ENCODE results near the gene CALML5. TPM values are rescaled to one million over a fixed set of nuclear protein-coding genes. Genes with fewer than 3 reads are reported as not detected.
A peak's percentile ranks its signal among the peaks of the same experiment; 100 is the strongest.

The CALML5 gene
- total RNA-seq, 3 donors from 2014 or later, result not detected

DNA sequence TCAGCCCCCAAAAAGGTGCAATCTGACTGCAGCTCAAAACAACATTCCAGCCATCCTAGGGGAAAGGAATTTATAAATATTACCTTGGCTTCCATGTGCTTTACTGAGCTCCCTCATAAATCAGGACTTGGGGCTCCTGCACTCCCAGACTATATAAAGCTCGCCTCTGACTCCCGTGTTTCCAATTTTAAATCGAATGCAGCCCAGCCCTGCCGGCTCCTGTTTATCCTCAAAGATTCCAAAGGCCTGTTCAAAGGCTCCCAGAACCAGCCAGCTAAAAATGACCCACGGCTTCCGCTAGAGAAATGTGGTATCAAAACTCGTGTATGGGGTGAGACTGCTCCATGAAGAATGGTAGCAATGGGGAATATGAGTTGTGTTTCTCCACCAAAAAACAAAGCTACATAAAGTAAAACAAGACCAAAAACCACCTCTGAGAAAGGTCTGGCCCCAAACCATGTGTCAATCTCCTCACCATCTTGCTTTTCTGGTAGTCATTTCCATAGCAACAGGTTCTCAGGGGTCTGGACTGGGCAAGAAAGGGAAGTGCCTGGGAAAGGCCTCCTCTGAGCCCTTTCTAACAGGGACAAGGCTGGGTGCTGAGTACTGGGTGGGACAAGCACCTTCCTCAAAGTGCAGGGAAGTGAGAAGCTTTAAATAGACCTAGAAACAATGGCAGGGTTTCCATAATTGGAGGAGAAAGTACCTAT is 30.5 kb upstream of the CALML5 start:
- H3K9me3 ChIP-seq, result no peaks in the 10 kb centered on the region
- no peaks in the 10 kb centered on the region for H3K36me3 ChIP-seq (ENCODE audit: low read depth)
- intact Hi-C loops (cut with DNase I, micrococcal nuclease), result no loop called here
- no peaks in the 10 kb centered on the region for H3K4me1 ChIP-seq (ENCODE audit: low read depth)
- peak in 1 of 3 donors; percentile 10 for DNase-seq
- no peak overlapping the region for H3K4me3 ChIP-seq
- TF ChIP-seq, protein P1, sequence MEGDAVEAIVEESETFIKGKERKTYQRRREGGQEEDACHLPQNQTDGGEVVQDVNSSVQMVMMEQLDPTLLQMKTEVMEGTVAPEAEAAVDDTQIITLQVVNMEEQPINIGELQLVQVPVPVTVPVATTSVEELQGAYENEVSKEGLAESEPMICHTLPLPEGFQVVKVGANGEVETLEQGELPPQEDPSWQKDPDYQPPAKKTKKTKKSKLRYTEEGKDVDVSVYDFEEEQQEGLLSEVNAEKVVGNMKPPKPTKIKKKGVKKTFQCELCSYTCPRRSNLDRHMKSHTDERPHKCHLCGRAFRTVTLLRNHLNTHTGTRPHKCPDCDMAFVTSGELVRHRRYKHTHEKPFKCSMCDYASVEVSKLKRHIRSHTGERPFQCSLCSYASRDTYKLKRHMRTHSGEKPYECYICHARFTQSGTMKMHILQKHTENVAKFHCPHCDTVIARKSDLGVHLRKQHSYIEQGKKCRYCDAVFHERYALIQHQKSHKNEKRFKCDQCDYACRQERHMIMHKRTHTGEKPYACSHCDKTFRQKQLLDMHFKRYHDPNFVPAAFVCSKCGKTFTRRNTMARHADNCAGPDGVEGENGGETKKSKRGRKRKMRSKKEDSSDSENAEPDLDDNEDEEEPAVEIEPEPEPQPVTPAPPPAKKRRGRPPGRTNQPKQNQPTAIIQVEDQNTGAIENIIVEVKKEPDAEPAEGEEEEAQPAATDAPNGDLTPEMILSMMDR (IDR thresholded peaks at IDR 0.05), result no peak
- ATAC-seq, result no peak

DNA sequence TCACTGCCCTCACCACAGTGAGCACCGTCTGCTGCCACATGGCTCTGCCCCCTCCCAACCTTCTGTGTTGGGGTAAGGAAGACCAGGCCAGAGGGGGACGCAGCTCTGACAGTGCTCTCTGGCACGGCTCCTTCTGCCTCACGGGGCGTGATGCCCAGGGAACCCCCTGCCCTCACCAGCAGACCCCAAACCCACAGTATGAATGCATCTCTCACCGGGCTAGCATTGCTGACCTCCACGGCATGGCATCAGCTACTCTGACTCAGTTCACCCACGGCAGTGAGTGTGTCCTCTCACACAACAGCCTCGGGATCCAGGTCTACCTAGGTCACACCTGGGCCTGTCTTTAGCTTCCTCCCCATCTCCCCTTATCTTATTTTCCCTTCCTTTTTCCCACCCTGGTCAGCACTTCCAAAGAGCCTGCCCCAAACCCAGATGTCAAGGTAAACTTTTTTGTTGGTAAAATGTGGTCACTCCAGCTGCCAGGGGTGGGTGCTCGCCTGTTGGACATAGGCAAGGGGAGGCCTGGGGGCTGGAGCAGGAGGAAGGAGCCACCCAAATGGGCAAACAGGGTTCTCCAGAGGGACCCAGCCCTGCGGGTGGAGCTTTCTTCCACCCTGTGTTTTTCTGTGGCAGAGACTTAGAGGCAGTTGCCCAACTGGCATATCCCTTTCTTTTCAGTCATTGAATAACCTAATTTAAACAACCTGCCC is 29.8 kb upstream of the CALML5 start:
- DNase-seq (peak in 1 of 3 donors; percentile 22), ATAC-seq (no peak)
- no peaks in the 10 kb centered on the region for H3K4me1 ChIP-seq (ENCODE audit: low read depth)
- H3K36me3 ChIP-seq (ENCODE audit: low read depth), result no peaks in the 10 kb centered on the region
- intact Hi-C loops (cut with DNase I, micrococcal nuclease), result no loop called here
- no peak overlapping the region for H3K4me3 ChIP-seq
- TF ChIP-seq, protein P1 (IDR thresholded peaks at IDR 0.05), result no peak
- H3K9me3 ChIP-seq, result no peaks in the 10 kb centered on the region

DNA sequence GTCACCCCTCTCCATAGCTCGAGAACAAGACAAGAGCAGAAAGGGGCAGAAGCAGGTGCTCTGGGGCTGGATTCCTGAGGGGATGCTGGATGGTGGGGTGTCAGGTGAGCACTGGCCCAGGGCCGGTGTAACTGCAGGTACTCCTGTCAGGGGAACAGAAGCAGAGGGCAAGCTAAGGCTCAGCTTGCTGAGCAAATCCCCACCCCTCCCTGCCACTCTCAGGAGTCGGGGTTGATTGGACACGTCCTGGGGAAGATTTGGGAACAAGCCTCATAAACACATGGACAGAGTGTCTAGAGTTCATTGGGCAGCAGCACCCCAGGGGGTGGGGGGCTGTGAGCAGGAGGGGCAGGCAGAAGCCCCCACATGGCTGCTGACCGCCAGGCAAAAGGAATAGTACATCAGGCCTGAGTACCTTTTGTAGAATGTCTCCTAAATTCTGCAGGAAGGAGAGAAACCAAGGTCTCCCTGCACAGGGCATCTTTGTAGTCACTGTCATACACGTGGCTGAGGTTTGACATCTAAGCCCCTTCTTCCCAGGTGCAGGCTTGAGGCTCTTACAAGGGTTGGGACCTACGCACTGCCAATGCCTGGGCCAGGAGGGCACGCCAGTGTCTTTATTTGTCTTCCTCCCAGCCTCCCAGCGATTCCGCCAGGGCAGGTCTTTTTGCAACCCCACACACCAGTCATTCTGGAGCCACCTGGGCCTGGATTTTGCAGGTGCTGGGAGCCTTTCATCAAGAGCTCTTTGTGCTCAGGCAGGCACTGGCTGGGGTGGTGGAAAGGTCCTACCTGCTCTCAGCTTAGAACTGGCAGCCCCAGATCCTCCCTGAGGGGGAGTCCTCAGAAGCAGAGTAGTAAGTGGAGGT is 28.2 kb upstream of the CALML5 start:
- Histone ChIP-seq H3K4me1 (ENCODE audit: low read depth) (no peaks in the 10 kb centered on the region), H3K36me3 (ENCODE audit: low read depth) (no peaks in the 10 kb centered on the region), H3K4me3 (no peak overlapping the region), H3K9me3 (no peaks in the 10 kb centered on the region)
- ATAC-seq (peak; percentile 47), DNase-seq (peak in 1 of 3 donors; percentile 31)
- intact Hi-C loops (cut with DNase I, micrococcal nuclease), result no loop called here
- TF ChIP-seq, protein P1 (IDR thresholded peaks at IDR 0.05), result no peak

DNA sequence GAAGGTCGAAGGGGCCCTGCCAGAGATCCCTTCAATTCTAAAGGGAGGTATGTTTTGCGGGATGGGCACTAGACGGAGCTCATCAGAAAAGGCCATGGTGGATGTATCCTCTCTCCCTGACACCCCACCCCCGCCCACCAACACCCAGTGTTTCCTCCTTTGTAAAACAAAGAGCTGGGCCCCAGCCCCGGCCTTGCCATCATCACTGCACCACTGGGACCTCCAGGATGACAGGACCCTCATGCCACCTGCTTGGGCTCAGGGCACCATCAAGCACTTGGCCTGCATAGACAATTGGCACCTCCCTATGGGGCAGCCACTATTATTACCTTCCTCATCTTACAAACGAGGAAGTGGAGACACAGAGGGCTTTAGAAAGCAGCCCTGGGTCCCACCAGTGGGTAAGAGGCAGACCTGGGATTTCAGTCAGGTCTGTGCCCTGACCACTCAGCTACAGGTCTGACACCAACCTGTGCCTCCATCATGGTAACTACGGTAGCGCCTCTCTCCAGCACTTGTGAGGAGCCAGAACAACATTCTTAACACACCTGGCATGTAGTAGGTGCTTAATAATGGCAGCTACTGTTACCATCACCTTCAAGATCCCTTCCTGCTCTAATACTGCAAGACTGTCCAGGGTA is 27.4 kb upstream of the CALML5 start:
- no peaks in the 10 kb centered on the region for H3K4me1 ChIP-seq (ENCODE audit: low read depth)
- TF ChIP-seq, protein P1 (IDR thresholded peaks at IDR 0.05), result no peak
- ATAC-seq, result no peak
- no peak overlapping the region for H3K4me3 ChIP-seq
- intact Hi-C loops (cut with DNase I, micrococcal nuclease), result no loop called here
- no peaks in the 10 kb centered on the region for H3K9me3 ChIP-seq
- H3K36me3 ChIP-seq (ENCODE audit: low read depth), result no peaks in the 10 kb centered on the region
- DNase-seq, result peak in 1 of 3 donors; percentile 20

Measured in mucosa of descending colon (tissue), 3 donors.